GM20431 (cell line): ENCODE measurements around the gene DCAF12.
"Not testable (repeated sequence)": the region's sequence is repeated elsewhere in the genome, so short reads cannot be mapped to it uniquely, and the experiment has no call there.

Source experiments
- in situ Hi-C: fragments of 300-500 bp; cut with MseI, MboI; formaldehyde crosslinking; loops from one replicate; pipeline ENCODE4 v1.15.0; 2020; ENCODE audit warnings: low sequenced_read_pairs; ENCODE audit not compliant: unreplicated experiment

DCAF12 gene

DNA sequence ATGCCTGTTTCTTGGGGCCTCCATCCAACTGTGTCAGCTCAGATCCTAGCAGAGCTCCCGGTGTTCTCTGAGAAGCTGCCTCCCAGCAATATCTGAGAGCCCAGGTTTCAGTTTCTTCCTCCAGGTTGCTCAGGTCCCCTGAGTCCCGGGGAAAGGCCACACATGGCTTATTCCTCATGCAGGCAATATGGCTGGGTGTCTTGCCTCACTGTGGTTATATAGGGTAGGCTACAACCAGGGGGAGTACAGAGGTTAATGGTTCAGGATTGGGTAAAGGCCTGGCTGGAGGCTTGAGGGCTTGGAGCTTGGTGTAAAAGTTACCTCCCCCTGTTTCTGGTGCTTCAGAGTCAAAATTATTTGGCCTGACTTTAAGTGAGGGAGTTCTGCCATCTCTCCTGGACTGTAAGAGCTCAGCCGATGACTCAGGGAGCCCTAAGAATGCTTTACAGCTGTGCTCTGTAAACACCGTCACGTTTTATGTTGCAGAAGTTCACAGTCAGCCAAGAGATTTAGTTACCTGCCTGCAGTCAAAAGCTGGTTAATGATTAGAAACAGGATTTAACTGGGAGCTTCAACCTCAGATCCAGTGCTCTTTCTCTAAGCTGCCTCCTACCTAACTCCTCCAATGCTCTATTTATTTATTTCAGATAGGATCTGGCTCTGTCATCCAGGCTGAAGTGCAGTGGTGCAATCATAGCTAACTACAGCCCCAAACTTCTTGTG lies 53.5 kb downstream of the DCAF12 start:
- in situ Hi-C loops: loop anchor here (25.0 kb wide), 1 partner anchor 89 kb away; no protein-coding TSS in a partner anchor

- in situ Hi-C loops: loop anchor here (25.0 kb wide), 1 partner anchor 90 kb away; no protein-coding TSS in a partner anchor
These were observed 54.1 kb downstream of the DCAF12 start for GRCh38 chr9:34072410-34072809.

GRCh38 chr9:34070606-34071324 lies 55.7 kb downstream of the DCAF12 start:
- in situ Hi-C loops: loop anchor here (25.0 kb wide), 1 partner anchor 92 kb away; no protein-coding TSS in a partner anchor

DNA sequence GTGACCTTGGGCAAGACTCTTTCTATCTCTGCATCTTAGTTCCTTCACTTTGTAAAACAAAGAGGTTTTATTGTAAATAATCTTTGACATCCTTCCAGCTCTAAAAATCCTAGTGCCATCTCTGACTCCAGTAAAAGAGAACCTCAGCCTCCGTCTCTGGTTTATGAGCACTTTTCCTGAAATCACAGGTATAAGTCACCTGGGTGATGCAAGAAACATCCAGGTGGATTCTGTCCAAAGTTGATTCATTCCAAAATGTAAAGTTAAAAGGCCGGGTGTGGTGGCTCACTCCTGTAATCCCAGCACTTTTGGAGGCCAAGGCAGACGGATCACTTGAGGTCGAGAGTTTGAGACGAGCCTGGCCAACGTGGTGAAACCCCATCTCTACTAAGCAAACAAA lies 56.7 kb downstream of the DCAF12 start:
- in situ Hi-C loops: loop anchor here (25.0 kb wide), 1 partner anchor 92 kb away; no protein-coding TSS in a partner anchor

DNA sequence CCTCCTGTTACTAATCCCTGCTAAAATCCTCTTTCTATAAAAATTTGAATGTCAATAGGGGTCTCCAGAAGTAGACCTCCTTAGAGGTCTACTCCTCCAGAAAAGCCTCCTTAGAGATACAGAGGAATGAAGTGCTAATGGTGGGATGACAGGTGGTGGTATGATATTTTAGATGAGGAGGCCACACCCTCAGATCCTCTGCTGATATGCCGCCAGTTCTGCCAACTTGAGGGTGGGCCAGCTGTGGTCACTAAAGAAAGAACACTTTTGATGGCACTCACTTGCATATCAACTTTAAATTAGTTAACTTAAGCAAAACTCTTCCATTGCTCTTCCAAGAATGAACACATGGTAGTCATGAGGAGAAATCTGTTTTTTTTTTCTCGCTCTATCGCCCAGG lies 61.0 kb downstream of the DCAF12 start:
- in situ Hi-C loops: loop anchor here (25.0 kb wide), 1 partner anchor 97 kb away; no protein-coding TSS in a partner anchor

GRCh38 chr9:34059954-34060353 lies 66.5 kb downstream of the DCAF12 start:
- in situ Hi-C loops: loop anchor here (25.0 kb wide), 1 partner anchor 102 kb away; no protein-coding TSS in a partner anchor

DNA sequence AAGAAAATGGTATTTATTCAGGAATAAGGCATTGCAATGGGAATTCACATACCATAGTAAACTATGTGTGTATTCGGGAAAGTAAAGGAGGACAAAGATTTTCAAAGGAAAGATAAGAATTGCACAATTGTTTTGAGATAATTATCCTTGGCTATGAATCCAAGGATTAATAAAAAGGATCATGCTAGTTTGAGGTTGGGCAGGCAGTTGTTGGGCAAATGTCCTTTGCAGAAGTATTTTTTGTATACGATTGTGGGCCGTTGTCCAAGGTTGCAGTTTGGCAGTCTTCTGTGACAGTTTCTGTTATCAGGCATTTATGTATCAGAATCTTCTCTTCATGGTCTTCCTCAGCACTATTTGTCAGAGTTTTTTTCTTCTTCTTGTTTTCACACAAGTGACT lies 67.2 kb downstream of the DCAF12 start:
- in situ Hi-C loops: loop anchor here (25.0 kb wide), 1 partner anchor 103 kb away; no protein-coding TSS in a partner anchor

DNA sequence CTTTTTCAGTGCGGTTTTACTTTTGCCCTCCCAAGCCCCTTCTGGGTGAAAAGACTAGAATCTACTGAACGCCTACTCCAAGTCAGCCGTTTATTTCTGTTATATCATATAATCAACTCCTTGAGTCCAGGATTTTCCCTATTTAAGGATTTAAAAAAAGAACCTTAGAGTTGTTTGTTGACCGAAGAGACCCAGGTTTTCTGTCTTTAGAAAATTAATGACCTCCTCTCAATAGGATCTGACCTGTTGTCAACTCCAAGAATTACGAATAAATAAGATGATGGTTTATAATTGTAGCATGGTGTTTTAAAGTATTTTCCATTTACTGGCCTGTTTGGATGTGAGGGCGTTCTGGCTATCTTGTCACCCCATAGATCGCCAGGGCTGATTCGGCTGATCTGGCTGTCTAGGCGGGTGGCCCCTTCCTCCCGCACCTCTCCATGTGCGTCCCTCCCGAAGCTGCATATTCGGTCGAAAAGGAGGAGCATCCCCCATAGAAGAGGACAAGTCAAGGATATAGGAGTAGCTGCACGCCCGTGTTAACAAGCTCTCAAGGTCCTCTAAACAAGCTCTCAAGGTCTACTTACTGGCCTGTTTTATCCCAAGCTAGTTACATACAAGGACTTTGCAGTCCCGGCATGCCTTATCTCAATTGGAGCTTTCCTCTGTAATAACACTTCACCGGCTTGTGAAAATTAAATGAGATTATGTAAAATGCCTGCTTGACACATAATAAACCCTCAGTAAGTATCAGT lies 76.7 kb downstream of the DCAF12 start:
- in situ Hi-C loops: loop anchor here (25.0 kb wide), 1 partner anchor 112 kb away; no protein-coding TSS in a partner anchor

DNA sequence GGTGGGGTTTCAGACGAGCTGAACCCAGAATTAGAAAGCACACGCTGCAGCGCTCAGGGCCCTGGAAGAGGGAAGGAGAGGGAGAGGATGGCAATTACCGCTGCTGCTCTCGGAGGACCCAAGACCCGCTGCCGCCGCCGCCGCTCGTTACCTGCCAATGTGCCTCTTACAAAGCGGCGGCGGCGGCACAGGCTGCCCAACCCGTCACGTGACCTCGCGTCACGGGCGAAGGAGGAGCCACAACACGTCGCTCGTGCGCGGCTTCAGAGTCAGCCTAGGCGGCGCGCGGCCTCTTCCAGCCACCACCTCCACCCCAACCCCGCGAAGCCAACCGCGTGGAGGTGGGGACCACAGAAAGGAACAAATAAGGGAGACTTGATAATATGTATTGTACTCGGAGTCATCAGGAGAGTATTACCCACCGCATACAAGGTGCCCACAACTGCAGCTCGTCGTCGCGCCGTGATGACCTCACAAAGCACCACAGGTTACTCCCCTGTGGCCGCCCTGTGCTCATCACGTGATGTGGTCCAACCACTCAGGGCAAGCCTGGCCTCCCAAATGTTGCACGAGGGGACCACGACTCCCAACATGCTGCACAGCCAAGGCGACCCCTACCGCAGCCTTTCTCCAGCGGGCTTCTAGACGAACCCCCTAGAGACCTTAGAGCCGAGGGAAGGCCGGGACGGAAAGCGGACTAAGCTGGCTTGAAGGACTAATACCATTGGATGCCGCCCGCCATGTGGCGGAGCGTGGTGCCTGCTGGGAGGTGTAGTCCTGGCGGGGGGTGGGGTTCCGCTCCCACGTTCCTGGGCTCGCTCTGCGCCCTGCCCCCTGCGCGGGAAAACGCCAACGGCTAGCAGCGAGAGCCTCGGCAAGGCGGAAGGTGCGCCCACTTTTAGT lies 77.5 kb downstream of the DCAF12 start, which contains the start of gene UBAP2:
TSS of gene UBAP2 (minus strand) at position 161 of the 903 bp plus-strand sequence. CDS start 31,739 bp downstream, outside the sequence.
- in situ Hi-C loops: no loop called here

DNA sequence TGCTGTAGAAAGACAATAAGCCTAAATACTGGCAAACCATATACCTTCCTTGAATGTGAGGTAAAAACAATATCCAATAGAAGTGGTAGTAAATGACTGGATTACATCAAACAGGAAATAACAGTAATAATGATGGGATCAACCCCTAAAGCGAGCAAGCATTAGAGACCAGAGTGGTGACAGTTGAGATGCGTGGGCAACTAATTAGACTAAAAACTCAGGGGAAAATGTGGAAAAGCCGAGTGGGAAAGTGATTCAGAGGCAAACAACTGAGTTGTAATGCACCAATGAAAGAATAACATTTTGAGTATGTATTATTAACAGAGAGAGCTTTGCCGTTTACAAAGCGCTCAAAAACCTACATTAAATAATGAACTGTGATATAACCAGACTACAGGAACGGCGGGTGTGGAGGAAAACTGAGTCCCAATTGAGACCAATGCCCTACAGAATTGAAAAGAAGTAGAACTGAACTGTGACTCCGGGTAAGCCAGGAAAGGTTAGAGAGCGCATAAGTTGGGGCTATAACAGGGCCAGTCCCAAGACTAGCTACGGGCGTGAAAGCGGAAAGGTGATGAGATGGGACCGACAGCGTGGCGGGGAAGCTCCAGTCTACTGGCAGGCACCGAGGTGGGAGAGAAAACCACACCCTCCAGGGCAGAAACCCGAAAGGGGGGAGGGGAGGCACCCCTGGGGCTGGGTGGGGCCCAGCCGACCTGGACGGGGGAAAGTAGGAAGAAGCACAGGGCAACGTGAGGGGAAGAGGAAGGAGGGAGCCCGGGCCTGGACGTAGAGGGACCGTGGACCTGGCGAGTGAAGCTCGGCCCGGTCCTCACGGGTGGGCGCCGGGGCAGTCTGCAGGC lies 78.4 kb downstream of the DCAF12 start:
- in situ Hi-C loops: no loop called here

GRCh38 chr9:34046784-34047379 lies 79.6 kb downstream of the DCAF12 start:
- in situ Hi-C loops: no loop called here

GRCh38 chr9:34045903-34046302 lies 80.6 kb downstream of the DCAF12 start:
- in situ Hi-C loops: no loop called here

DNA sequence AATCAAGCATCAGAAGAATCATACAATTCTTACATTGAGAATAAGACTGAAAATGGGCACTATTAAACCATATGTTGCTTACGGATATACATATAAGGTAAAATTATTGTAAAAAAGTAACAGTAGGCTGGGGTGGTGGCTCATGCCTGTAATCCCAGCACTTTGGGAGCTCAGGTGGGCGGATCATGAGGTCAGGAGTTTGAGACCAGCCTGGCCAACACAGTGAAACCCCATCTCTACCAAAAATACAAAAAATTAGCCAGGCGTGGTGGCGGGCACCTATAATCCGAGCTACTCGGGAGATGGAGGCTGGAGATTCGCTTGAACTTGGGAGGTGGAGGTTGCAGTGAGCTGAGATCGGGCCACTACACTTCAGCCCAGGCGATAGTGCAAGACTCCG lies 84.4 kb downstream of the DCAF12 start:
- in situ Hi-C loops: not testable (repeated sequence)

DNA sequence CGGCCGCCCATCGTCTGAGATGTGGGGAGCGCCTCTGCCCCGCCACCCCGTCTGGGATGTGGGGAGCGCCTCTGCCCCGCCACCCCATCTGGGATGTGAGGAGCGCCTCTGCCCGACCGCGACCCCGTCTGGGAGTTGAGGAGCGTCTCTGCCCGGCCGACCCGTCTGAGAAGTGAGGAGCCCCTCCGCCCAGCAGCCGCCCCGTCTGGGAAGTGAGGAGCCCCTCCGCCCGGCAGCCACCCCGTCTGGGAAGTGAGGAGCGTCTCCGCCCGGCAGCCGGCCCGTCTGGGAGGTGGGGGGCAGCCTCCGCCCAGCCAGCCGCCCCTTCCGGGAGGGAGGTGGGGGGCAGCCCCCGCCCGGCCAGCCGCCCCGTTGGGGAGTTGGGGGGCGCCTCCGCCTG lies 87.6 kb downstream of the DCAF12 start:
- in situ Hi-C loops: not testable (repeated sequence)

DNA sequence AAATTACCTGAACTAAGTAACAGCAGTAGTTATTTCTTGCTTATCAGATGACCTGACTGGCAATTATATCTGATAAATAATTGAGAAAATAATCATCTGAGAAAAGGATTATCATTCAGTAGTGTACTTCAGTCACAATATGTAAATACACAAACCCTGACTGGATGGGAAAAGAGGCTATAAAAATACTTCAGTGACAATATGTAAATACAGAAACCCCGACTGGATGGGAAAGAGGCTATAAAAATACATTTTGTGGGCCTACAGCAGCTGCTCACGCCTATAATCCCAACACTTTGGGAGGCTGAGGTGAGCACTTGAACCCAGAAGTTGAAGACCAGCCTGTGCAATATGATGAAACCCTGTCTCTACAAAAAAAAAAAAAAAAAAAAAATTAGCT lies 88.9 kb downstream of the DCAF12 start:
- in situ Hi-C loops: no loop called here

DNA sequence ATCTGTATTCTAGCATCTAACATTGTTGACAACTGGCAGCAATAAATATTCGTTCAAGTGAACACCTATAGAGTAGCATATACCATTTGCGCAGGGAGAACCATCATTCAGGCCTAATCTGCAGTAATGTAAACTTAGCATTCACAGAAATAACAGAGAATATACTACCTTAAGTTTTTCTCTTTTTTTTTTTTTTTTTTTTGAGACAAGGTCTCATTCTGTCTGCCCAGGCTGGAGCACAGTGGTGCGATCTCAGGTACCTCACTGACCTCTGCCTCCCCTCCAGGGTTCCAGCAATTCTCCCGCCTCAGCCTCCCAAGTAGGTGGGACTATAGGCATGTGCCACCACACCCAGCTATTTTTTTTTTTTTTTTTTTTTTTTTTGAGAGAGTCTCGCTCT lies 89.9 kb downstream of the DCAF12 start:
- in situ Hi-C loops: no loop called here
